Stimulated activated CD8-positive, alpha-beta memory T cell treated with anti-CD3 and anti-CD28 coated beads, Interleukin-4, amount 100 ng/mL, for 1 hour (primary cell): ENCODE data around the gene PTPN22.

ENCODE experiments used
- DNase-seq, 2 donors: peaks; one replicate each; pipeline ENCODE4 v3.0.0-alpha.2; 2020; ENCODE audit warnings: low read depth in 2 of 2, low spot score in 1 of 2

Gene PTPN22

GRCh38 chr1:113887402-113888175 lies 16.1 kb upstream of the PTPN22 start, which contains the start of gene BCL2L15:
BCL2L15 (minus strand) TSS chr1:113887581; CDS start chr1:113887375, 206 bp downstream.
- no peak for DNase-seq

- no peak for DNase-seq
These were observed 15.2 kb upstream of the PTPN22 start for GRCh38 chr1:113886417-113887401.

GRCh38 chr1:113881661-113882060 lies 10.1 kb upstream of the PTPN22 start:
- no peak for DNase-seq

GRCh38 chr1:113879739-113880038 lies 8.2 kb upstream of the PTPN22 start:
- no peak for DNase-seq

- no peak for DNase-seq
These were observed 4.7 kb upstream of the PTPN22 start for GRCh38 chr1:113876176-113876575.

GRCh38 chr1:113875714-113876113 lies 4.2 kb upstream of the PTPN22 start:
- DNase-seq: no peak

- DNase-seq: no peak
These were observed 2.7 kb upstream of the PTPN22 start for GRCh38 chr1:113874012-113874879.

GRCh38 chr1:113872219-113872935 lies 865 bp upstream of the PTPN22 start:
- no peak for DNase-seq

GRCh38 chr1:113870778-113871177 lies 734 bp downstream of the PTPN22 start:
- DNase-seq: no peak

- no peak for DNase-seq
These were observed 3.0 kb downstream of the PTPN22 start for GRCh38 chr1:113868387-113869083.

- DNase-seq: no peak
These were observed 9.9 kb downstream of the PTPN22 start for GRCh38 chr1:113861641-113862040.

GRCh38 chr1:113860891-113861290 lies 10.6 kb downstream of the PTPN22 start:
- no peak for DNase-seq

- no peak for DNase-seq
These were observed 11.9 kb downstream of the PTPN22 start for GRCh38 chr1:113859478-113860175.

- DNase-seq: no peak
These were observed 12.5 kb downstream of the PTPN22 start for GRCh38 chr1:113858982-113859381.

GRCh38 chr1:113858418-113858817 lies 13.1 kb downstream of the PTPN22 start:
- DNase-seq: no peak

GRCh38 chr1:113857776-113858175 lies 13.7 kb downstream of the PTPN22 start:
- DNase-seq: no peak

GRCh38 chr1:113856401-113856790 lies 15.1 kb downstream of the PTPN22 start:
- no peak for DNase-seq

GRCh38 chr1:113855630-113856400 lies 15.7 kb downstream of the PTPN22 start:
- DNase-seq: no peak

- no peak for DNase-seq
These were observed 17.3 kb downstream of the PTPN22 start for GRCh38 chr1:113854234-113854633.
